Measurements from ENCODE around the gene SELENOS. TPM values are rescaled to one million over a fixed set of nuclear protein-coding genes. Genes with fewer than 3 reads are reported as not detected.
A peak's percentile ranks its signal among the peaks of the same experiment; 100 is the strongest.

SELENOS gene
- total RNA-seq, 4 donors from 2014 or later, result 39.8 to 88.3 (median 50.2) TPM

GRCh38 chr15:101242160-101242998 lies 34.9 kb downstream of the SELENOS start:
- Histone ChIP-seq H3K27ac (peak overlapping the region; percentile 33), H3K4me3 (no peak overlapping the region), H3K27me3 (no peaks in the 10 kb centered on the region), H3K36me3 (no peaks in the 10 kb centered on the region), H3K9me3 (no peaks in the 10 kb centered on the region), H3K4me1 (peaks cover 74% of the 10 kb centered on the region)
- 51% methylated on average over 12 of the region's 12 CpGs for WGBS
- DNase-seq (ENCODE audit: low spot score in 2 of 2), result no peak
- TF ChIP-seq POLR2A (IDR thresholded peaks at IDR 0.05), result no peak
- no peak for TF ChIP-seq POLR2AphosphoS5 (IDR thresholded peaks at IDR 0.05)
- no peak for TF ChIP-seq CTCF (IDR thresholded peaks at IDR 0.05)
- no peak for TF ChIP-seq EP300 (IDR thresholded peaks at IDR 0.05)

- DNase-seq (ENCODE audit: low spot score in 2 of 2), result no peak
- Histone ChIP-seq H3K4me1 (peaks cover 54% of the 10 kb centered on the region), H3K9me3 (no peaks in the 10 kb centered on the region), H3K4me3 (no peak overlapping the region), H3K27me3 (no peaks in the 10 kb centered on the region), H3K36me3 (no peaks in the 10 kb centered on the region), H3K27ac (no peak overlapping the region)
- no peak for TF ChIP-seq POLR2A (IDR thresholded peaks at IDR 0.05)
- TF ChIP-seq POLR2AphosphoS5 (IDR thresholded peaks at IDR 0.05), result peak in 1 of 3 donors; percentile 47
- 48% methylated on average over 5 of the region's 5 CpGs for WGBS
These were observed 36.9 kb downstream of the SELENOS start for GRCh38 chr15:101240358-101240757.

GRCh38 chr15:101239724-101240136 lies 37.6 kb downstream of the SELENOS start:
- no peaks in the 10 kb centered on the region for H3K27me3 ChIP-seq
- no peaks in the 10 kb centered on the region for H3K9me3 ChIP-seq
- TF ChIP-seq POLR2A (IDR thresholded peaks at IDR 0.05), result no peak
- no peak for TF ChIP-seq EP300 (IDR thresholded peaks at IDR 0.05)
- TF ChIP-seq CTCF (IDR thresholded peaks at IDR 0.05), result no peak
- TF ChIP-seq POLR2AphosphoS5 (IDR thresholded peaks at IDR 0.05), result no peak
- H3K27ac ChIP-seq, result no peak overlapping the region
- WGBS, result 68% methylated on average over 6 of the region's 6 CpGs
- peaks cover 48% of the 10 kb centered on the region for H3K4me1 ChIP-seq
- no peak for DNase-seq (ENCODE audit: low spot score in 2 of 2)
- H3K4me3 ChIP-seq, result no peak overlapping the region
- H3K36me3 ChIP-seq, result peaks cover 5% of the 10 kb centered on the region

- no peak for DNase-seq (ENCODE audit: low spot score in 2 of 2)
- no peak overlapping the region for H3K27ac ChIP-seq
- H3K27me3 ChIP-seq, result no peaks in the 10 kb centered on the region
- WGBS, result 92% methylated on average over 12 of the region's 12 CpGs
- H3K9me3 ChIP-seq, result no peaks in the 10 kb centered on the region
- H3K36me3 ChIP-seq, result peaks cover 14% of the 10 kb centered on the region
- no peak for TF ChIP-seq POLR2AphosphoS5 (IDR thresholded peaks at IDR 0.05)
- TF ChIP-seq CTCF (IDR thresholded peaks at IDR 0.05), result no peak
- TF ChIP-seq POLR2A (IDR thresholded peaks at IDR 0.05), result no peak
- no peak for TF ChIP-seq EP300 (IDR thresholded peaks at IDR 0.05)
- no peak overlapping the region for H3K4me3 ChIP-seq
- H3K4me1 ChIP-seq, result peaks cover 48% of the 10 kb centered on the region
These were observed 40.0 kb downstream of the SELENOS start for GRCh38 chr15:101237251-101237650.

- Histone ChIP-seq H3K9me3 (no peaks in the 10 kb centered on the region), H3K4me3 (no peak overlapping the region)
These were observed 43.5 kb downstream of the SELENOS start for GRCh38 chr15:101233651-101234280.

More at GRCh38 chr15:101233651-101234280, 43.5 kb downstream of the SELENOS start:
- TF ChIP-seq POLR2AphosphoS5 (IDR thresholded peaks at IDR 0.05), result no peak
- no peak for TF ChIP-seq POLR2A (IDR thresholded peaks at IDR 0.05)
- no peak for TF ChIP-seq EP300 (IDR thresholded peaks at IDR 0.05)
- no peak for TF ChIP-seq CTCF (IDR thresholded peaks at IDR 0.05)
- H3K27ac ChIP-seq, result no peak overlapping the region
- 64% methylated on average over 5 of the region's 5 CpGs for WGBS
- H3K27me3 ChIP-seq, result no peaks in the 10 kb centered on the region
- peaks cover 37% of the 10 kb centered on the region for H3K4me1 ChIP-seq
- peaks cover 24% of the 10 kb centered on the region for H3K36me3 ChIP-seq
- DNase-seq (ENCODE audit: low spot score in 2 of 2), result no peak

All from suprapubic skin (tissue), 4 donors.